ENCODE results near the gene AGAP3. TPM values are rescaled to one million over a fixed set of nuclear protein-coding genes. Genes with fewer than 3 reads are reported as not detected.

Gene AGAP3
- total and polyA plus RNA-seq, 9 donors, result 22.3 to 125 (median 79.9) TPM

DNA sequence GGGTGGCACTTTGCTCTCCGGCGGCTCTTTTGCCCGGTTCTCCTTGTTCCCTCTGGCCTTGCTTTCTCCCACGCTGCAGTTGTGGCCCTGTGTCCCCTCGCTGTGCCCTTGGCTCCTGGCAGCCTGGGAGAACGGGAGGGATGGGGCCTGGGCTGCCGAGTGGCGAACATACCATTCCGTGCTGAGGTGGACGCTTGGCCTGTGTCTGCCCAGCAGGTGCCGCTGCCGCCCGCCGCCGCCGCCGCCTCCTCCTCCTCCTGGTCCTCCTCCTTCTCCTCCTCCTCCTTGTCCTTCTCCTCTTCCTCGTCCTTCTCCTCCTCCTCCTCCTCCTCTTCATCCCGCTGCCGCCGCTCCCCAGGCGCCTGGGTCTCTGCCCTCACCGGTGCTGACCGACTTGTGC lies 36.0 kb downstream of the AGAP3 start:
- no peak overlapping the region for H3K27ac ChIP-seq
- H3K27me3 ChIP-seq, result no peaks in the 10 kb centered on the region
- intact Hi-C loops (cut with DNase I), result loop anchor here in 2 of 4 donors (1.0 to 5.0 kb wide), 2 partner anchors 180 to 181 kb away; no protein-coding TSS in a partner anchor
- 78 to 83% (median 78%) methylated on average over 24 of the region's 24 CpGs for WGBS, 3 donors
- no peaks in the 10 kb centered on the region for H3K36me3 ChIP-seq
- no peak for TF ChIP-seq POLR2A (IDR thresholded peaks at IDR 0.05)
- DNase-seq, result no peak
- no peaks in the 10 kb centered on the region for H3K9me3 ChIP-seq
- H3K4me3 ChIP-seq, result no peak overlapping the region
- peaks cover 8% of the 10 kb centered on the region for H3K4me1 ChIP-seq (ENCODE audit: insufficient read depth)

DNA sequence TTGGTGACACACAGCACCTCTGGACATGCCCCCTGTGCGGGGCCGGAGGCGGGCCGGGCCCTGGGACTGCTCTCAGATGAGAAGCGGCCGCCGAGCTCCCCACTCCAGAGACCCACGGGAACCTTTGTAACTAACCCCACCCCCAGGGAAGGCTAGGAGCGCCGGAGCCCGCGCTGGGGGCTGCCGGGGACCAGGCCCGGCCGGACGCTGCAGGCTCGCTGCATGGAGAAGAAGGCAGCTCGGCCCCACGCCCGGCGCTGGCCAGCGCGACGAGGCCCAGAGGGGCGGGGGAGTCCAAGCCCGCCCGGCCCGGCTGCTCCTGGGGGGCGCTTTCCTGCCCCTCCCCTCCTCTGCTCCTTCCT lies 36.5 kb downstream of the AGAP3 start:
- peaks cover 8% of the 10 kb centered on the region for H3K4me1 ChIP-seq (ENCODE audit: insufficient read depth)
- H3K27ac ChIP-seq, result no peak overlapping the region
- H3K9me3 ChIP-seq, result no peaks in the 10 kb centered on the region
- no peak for DNase-seq
- 86 to 89% (median 87%) methylated on average over 29 of the region's 29 CpGs for WGBS, 3 donors
- H3K27me3 ChIP-seq, result no peaks in the 10 kb centered on the region
- TF ChIP-seq EP300 (IDR thresholded peaks at IDR 0.05), result no peak
- TF ChIP-seq POLR2A (IDR thresholded peaks at IDR 0.05), result no peak
- no peak for TF ChIP-seq CTCF (IDR thresholded peaks at IDR 0.05)
- intact Hi-C loops (cut with DNase I), result loop anchor here in 2 of 4 donors (1.0 to 5.0 kb wide), 2 partner anchors 180 to 181 kb away; no protein-coding TSS in a partner anchor
- no peak overlapping the region for H3K4me3 ChIP-seq
- H3K36me3 ChIP-seq, result no peaks in the 10 kb centered on the region

DNA sequence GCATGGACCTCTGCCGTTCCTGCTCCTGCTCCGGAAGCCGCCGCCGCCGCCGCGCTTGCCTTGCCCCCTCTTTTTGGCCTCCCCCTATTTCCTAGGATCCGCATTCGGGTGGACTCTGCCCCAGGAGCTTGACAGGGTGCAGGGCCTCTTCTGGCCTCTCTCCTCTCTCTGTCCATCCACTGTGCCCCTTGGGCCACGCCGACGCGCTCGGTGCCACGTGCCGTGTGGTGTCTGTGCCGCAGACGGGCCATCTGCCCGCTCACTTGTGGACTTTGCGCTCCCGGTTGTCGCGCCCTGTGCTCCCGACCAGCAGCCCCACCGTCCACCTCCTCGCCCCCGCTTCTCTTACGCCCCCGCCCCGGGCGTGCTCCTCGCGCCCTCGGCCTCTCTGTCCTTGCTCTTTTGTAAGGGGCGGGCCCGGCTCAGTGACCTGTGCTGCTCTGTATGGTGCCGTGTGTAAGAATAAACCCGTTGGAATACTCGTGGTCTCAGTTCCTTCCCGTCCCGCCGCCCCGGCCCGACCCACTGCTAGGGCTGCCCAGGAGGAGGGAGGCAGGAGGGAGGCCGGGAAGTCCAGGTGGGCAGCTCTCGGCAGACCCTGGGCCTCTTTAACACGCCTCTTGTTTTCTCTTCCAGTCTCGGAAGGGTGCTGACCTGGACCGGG lies 37.0 kb downstream of the AGAP3 start:
- H3K4me1 ChIP-seq (ENCODE audit: insufficient read depth), result peaks cover 8% of the 10 kb centered on the region
- no peak for DNase-seq
- H3K27ac ChIP-seq, result no peak overlapping the region
- TF ChIP-seq EP300 (IDR thresholded peaks at IDR 0.05) (no peak), CTCF (IDR thresholded peaks at IDR 0.05) (no peak), POLR2A (IDR thresholded peaks at IDR 0.05) (no peak)
- 85 to 88% (median 86%) methylated on average over 50 of the region's 50 CpGs for WGBS, 3 donors
- H3K36me3 ChIP-seq, result no peaks in the 10 kb centered on the region
- no peaks in the 10 kb centered on the region for H3K27me3 ChIP-seq
- intact Hi-C loops (cut with DNase I), result loop anchor here in 1 of 4 donors (5.0 kb wide), 1 partner anchor 179 kb away; no protein-coding TSS in a partner anchor
- no peak overlapping the region for H3K4me3 ChIP-seq
- H3K9me3 ChIP-seq, result no peaks in the 10 kb centered on the region

- WGBS, 3 donors, result 43 to 46% (median 45%) methylated on average over 24 of the region's 24 CpGs
- no peak overlapping the region for H3K27ac ChIP-seq
- no peaks in the 10 kb centered on the region for H3K27me3 ChIP-seq
- peaks cover 8% of the 10 kb centered on the region for H3K4me1 ChIP-seq (ENCODE audit: insufficient read depth)
- no peaks in the 10 kb centered on the region for H3K9me3 ChIP-seq
- no peak overlapping the region for H3K4me3 ChIP-seq
- DNase-seq, result peak; percentile 77 to 88 (median 88)
- no peaks in the 10 kb centered on the region for H3K36me3 ChIP-seq
- intact Hi-C loops (cut with DNase I), result loop anchor here in 1 of 4 donors (5.0 kb wide), 1 partner anchor 178 kb away; no protein-coding TSS in a partner anchor
- TF ChIP-seq POLR2A (IDR thresholded peaks at IDR 0.05) (no peak), CTCF (IDR thresholded peaks at IDR 0.05) (peak; percentile 88 to 93 (median 90))
These were observed 37.7 kb downstream of the AGAP3 start for GRCh38 chr7:151123822-151124464.

DNA sequence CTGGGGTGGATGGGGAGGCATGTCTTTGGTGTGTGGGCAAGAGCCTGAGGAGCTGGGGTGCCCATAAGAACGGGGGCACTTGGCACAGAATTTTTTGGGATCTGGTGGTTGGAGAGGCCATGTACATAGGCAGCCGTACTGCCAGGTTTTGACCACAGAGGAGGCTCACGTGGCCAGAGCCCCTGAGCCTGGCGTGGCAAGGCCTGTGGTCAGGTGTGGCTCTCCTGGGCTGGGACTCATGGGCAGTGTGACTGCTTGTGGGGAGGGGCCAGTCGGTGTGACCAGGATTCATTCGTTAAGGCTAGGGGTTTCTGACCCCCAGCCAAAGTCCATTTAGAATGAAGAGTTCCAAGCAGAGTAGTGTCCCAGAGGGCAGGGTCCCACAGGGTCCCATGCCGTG lies 38.2 kb downstream of the AGAP3 start:
- no peak for DNase-seq
- intact Hi-C loops (cut with DNase I), result loop anchor here in 1 of 4 donors (5.0 kb wide), 1 partner anchor 178 kb away; no protein-coding TSS in a partner anchor
- Histone ChIP-seq H3K9me3 (no peaks in the 10 kb centered on the region), H3K36me3 (no peaks in the 10 kb centered on the region), H3K4me3 (no peak overlapping the region), H3K27ac (no peak overlapping the region), H3K27me3 (no peaks in the 10 kb centered on the region), H3K4me1 (ENCODE audit: insufficient read depth) (peaks cover 8% of the 10 kb centered on the region)
- 83 to 91% (median 86%) methylated on average over 4 to 7 of the region's 7 CpGs for WGBS, 3 donors
- TF ChIP-seq EP300 (IDR thresholded peaks at IDR 0.05) (no peak), CTCF (IDR thresholded peaks at IDR 0.05) (no peak), POLR2A (IDR thresholded peaks at IDR 0.05) (no peak)

Data from ovary (tissue), 9 donors.